ENCODE results near the gene TMPRSS2. TPM values are rescaled to one million over a fixed set of nuclear protein-coding genes. Genes with fewer than 3 reads are reported as not detected.

TMPRSS2 gene
- total and polyA plus RNA-seq, 5 donors: 0.05 TPM; not detected in 4

DNA sequence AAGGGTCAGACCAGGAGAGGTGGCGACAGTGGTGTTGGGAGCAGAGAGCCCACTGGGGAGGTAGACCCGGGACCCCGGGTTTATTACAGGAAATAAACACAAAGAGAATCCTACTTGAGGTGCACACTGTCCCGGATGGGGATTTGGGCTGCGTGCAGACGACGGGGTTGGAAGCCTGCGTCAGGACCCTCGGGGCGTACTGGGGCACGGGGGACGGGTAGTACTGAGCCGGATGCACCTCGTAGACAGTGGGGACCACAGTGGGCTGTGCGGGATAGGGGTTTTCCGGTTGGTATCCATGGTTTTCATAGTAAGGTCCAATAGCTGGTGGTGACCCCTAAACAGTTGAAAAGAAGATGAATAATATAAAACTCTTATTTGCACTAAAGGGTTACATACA lies 13.7 kb downstream of the TMPRSS2 start:
- Histone ChIP-seq H3K9me3 (ENCODE audit: control insufficient read depth, low read length) (no peaks in the 10 kb centered on the region), H3K27ac (ENCODE audit: low read length) (no peak overlapping the region), H3K4me1 (ENCODE audit: control insufficient read depth, insufficient read depth, low read length) (no peaks in the 10 kb centered on the region), H3K27me3 (ENCODE audit: control insufficient read depth, insufficient read depth) (no peaks in the 10 kb centered on the region), H3K4me3 (ENCODE audit: low read length) (no peak overlapping the region)
- no peak for DNase-seq
- ATAC-seq: peak in 1 of 2 donors; percentile 51
- intact Hi-C loops (cut with DNase I): loop anchor here in 1 of 4 donors (10.0 kb wide), 1 partner anchor 59 kb away; no protein-coding TSS in a partner anchor
- 96% methylated on average over 16 of the region's 16 CpGs for WGBS

DNA sequence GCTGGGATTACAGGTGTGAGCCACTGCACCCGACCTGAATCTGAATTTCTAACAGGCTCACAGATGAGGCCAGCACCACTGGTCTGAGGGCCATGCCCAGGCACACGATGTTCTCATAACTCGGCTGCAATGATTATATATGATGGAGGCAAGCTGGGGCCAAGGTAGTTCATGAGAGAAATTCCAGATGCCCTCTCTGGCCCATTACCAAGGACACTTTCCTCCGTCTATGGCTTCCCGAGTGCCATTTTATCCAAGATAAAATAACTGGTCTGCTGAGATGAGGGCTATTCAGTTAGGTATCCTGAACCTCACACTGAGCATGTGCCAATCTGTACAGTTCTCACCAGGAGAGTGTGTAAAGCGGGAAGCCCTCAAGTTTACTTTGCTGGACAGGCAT lies 16.5 kb downstream of the TMPRSS2 start:
- ATAC-seq (no peak), DNase-seq (no peak)
- H3K9me3 ChIP-seq (ENCODE audit: control insufficient read depth, low read length): no peaks in the 10 kb centered on the region
- intact Hi-C loops (cut with DNase I): loop anchor here in 1 of 4 donors (10.0 kb wide), 1 partner anchor 57 kb away; no protein-coding TSS in a partner anchor
- H3K27ac ChIP-seq (ENCODE audit: low read length): no peak overlapping the region
- whole genome bisulfite sequencing: 62% methylated on average over 6 of the region's 6 CpGs
- no peaks in the 10 kb centered on the region for H3K27me3 ChIP-seq (ENCODE audit: control insufficient read depth, insufficient read depth)
- no peak overlapping the region for H3K4me3 ChIP-seq (ENCODE audit: low read length)
- no peaks in the 10 kb centered on the region for H3K4me1 ChIP-seq (ENCODE audit: control insufficient read depth, insufficient read depth, low read length)

DNA sequence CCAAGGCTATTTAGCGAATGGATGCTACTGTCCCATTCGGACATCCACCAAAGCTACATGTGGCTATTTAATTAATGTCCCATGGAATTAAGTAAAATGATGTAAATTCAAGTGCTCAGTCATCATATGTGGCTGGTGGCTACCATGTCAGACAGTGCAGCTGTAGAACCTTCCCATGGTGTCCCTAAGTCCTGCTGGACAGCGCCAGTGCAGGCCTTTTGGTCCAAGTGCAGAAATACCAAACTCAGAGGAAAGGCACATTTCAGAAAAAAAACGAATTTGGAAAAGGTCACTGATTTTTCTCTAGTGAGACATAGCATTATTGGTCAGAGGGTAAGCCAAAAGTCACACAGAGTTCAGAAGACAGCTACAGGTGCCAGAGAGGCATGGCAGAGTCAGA lies 17.6 kb downstream of the TMPRSS2 start:
- 67% methylated on average over 4 of the region's 4 CpGs for WGBS
- intact Hi-C loops (cut with DNase I): loop anchor here in 1 of 4 donors (10.0 kb wide), 1 partner anchor 56 kb away; no protein-coding TSS in a partner anchor
- DNase-seq: no peak
- no peak overlapping the region for H3K27ac ChIP-seq (ENCODE audit: low read length)
- no peak overlapping the region for H3K4me3 ChIP-seq (ENCODE audit: low read length)
- no peaks in the 10 kb centered on the region for H3K9me3 ChIP-seq (ENCODE audit: control insufficient read depth, low read length)
- no peak for ATAC-seq
- no peaks in the 10 kb centered on the region for H3K4me1 ChIP-seq (ENCODE audit: control insufficient read depth, insufficient read depth, low read length)
- H3K27me3 ChIP-seq (ENCODE audit: control insufficient read depth, insufficient read depth): no peaks in the 10 kb centered on the region

DNA sequence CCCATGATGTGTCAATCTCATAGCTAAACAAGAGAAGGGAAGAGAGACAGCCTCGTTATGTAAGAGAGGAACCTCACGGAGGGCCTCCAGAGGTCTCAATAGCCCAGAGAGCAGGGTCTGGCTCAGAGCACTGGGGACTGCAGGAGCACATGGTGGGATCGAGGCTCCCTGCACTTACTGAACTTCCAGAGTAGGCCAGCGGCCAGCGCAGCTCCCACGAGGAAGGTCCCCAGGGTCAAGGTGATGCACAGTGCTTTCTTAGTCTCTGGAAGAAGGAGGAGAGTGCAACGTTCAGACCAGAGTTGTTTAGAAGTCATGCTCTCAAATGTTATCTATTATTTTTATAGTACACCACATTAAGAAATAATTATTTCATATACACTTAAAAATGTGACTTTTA lies 18.6 kb downstream of the TMPRSS2 start:
- Histone ChIP-seq H3K9me3 (ENCODE audit: control insufficient read depth, low read length) (no peaks in the 10 kb centered on the region), H3K27me3 (ENCODE audit: control insufficient read depth, insufficient read depth) (no peaks in the 10 kb centered on the region), H3K4me3 (ENCODE audit: low read length) (no peak overlapping the region), H3K4me1 (ENCODE audit: control insufficient read depth, insufficient read depth, low read length) (no peaks in the 10 kb centered on the region), H3K27ac (ENCODE audit: low read length) (no peak overlapping the region)
- no peak for DNase-seq
- WGBS: 72% methylated on average over 7 of the region's 7 CpGs
- ATAC-seq: no peak
- intact Hi-C loops (cut with DNase I): no loop called here

DNA sequence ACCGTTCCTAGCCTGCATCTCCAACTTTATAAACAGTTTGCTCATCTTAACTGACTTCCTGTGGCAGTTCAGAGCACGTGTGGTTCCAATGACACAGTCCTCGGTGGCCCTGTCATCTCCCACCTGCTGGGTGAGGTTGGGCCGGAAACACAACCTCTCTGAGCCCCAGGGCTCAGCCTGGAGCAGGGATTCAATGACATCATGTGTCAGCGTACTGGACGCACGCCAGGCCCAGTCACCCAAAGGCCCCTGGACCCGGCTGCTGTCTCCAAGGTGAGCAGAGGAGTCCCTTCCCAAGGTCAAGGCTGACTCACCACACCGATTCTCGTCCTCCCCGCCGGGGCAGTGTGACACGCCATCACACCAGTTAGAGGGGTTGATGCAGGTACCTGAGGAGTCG lies 19.9 kb downstream of the TMPRSS2 start:
- Histone ChIP-seq H3K4me3 (ENCODE audit: low read length) (no peak overlapping the region), H3K27me3 (ENCODE audit: control insufficient read depth, insufficient read depth) (no peaks in the 10 kb centered on the region), H3K27ac (ENCODE audit: low read length) (no peak overlapping the region), H3K9me3 (ENCODE audit: control insufficient read depth, low read length) (no peaks in the 10 kb centered on the region), H3K4me1 (ENCODE audit: control insufficient read depth, insufficient read depth, low read length) (no peaks in the 10 kb centered on the region)
- DNase-seq: no peak
- no peak for ATAC-seq
- WGBS: 90% methylated on average over 14 of the region's 14 CpGs
- intact Hi-C loops (cut with DNase I): no loop called here

DNA sequence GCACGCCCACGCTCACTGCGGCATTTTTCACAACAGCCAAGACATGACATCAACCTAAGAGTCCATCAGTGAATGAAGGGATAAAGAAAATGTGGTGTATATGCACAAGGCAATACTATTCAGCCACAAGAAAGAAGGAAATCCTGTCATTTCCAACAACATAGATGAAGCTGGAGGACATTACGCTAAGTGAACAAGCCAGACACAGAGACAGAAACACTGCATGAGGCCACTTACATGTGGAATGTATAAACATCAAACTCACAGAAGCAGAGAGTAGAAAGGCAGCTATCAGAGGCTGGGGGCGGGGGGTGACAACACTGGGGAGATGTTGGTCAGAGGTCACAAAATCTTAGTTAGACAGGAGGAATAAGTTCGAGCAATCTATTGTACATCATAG lies 20.9 kb downstream of the TMPRSS2 start:
- 83% methylated on average over 6 of the region's 6 CpGs for WGBS
- no peaks in the 10 kb centered on the region for H3K4me1 ChIP-seq (ENCODE audit: control insufficient read depth, insufficient read depth, low read length)
- intact Hi-C loops (cut with DNase I): no loop called here
- H3K9me3 ChIP-seq (ENCODE audit: control insufficient read depth, low read length): no peaks in the 10 kb centered on the region
- H3K27me3 ChIP-seq (ENCODE audit: control insufficient read depth, insufficient read depth): no peaks in the 10 kb centered on the region
- DNase-seq: no peak
- ATAC-seq: no peak
- no peak overlapping the region for H3K27ac ChIP-seq (ENCODE audit: low read length)
- no peak overlapping the region for H3K4me3 ChIP-seq (ENCODE audit: low read length)

DNA sequence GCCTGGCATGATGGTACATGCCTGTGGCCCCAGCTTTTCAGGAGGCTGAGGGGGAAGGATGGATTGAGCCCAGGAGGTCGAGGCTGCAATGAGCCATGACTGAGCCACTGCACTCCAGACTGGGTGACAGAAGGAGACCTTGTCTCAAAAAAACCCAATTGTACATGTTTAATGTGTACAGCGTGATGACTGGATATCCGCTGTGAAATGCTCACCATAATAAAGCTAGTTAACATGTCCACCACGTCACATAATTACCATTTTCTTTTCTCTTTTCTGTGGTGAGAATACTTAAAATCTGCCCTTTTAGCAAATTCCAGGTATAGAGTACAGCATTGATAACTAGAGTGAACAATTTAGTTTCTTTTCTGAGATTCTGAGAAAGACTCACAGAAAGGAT lies 24.0 kb downstream of the TMPRSS2 start:
- 88% methylated on average over 4 of the region's 4 CpGs for whole genome bisulfite sequencing

DNA sequence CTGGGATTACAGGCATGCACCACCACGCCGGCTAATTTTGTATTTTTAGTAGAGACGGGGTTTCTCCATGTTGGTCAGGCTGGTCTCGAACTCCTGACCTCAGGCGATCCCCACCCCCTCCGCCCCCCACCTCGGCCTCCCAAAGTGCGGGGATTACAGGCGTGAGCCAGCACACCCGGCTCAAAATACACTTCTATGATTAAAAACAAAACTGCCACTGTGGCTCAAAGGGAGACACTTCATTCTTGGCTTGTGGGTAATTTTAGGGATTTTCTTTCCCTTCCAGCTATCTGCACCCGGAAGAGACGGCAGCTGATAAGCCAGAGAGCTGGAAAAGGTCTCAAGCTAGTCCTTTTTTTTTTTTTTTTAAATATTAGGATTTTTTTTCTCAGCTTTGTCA lies 24.5 kb downstream of the TMPRSS2 start:
- no peak for DNase-seq
- intact Hi-C loops (cut with DNase I): no loop called here
- ATAC-seq: peak in 1 of 2 donors; percentile 28
- Histone ChIP-seq H3K4me3 (ENCODE audit: low read length) (no peak overlapping the region), H3K27ac (ENCODE audit: low read length) (no peak overlapping the region), H3K4me1 (ENCODE audit: control insufficient read depth, insufficient read depth, low read length) (no peaks in the 10 kb centered on the region), H3K27me3 (ENCODE audit: control insufficient read depth, insufficient read depth) (no peaks in the 10 kb centered on the region), H3K9me3 (ENCODE audit: control insufficient read depth, low read length) (no peaks in the 10 kb centered on the region)
- 53% methylated on average over 12 of the region's 12 CpGs for WGBS

More for the DNA sequence above, 24.0 kb downstream of the TMPRSS2 start:
- Histone ChIP-seq H3K27me3 (ENCODE audit: control insufficient read depth, insufficient read depth) (no peaks in the 10 kb centered on the region), H3K9me3 (ENCODE audit: control insufficient read depth, low read length) (no peaks in the 10 kb centered on the region), H3K4me1 (ENCODE audit: control insufficient read depth, insufficient read depth, low read length) (no peaks in the 10 kb centered on the region), H3K4me3 (ENCODE audit: low read length) (no peak overlapping the region), H3K27ac (ENCODE audit: low read length) (no peak overlapping the region)
- DNase-seq (no peak), ATAC-seq (no peak)
- intact Hi-C loops (cut with DNase I): no loop called here

DNA sequence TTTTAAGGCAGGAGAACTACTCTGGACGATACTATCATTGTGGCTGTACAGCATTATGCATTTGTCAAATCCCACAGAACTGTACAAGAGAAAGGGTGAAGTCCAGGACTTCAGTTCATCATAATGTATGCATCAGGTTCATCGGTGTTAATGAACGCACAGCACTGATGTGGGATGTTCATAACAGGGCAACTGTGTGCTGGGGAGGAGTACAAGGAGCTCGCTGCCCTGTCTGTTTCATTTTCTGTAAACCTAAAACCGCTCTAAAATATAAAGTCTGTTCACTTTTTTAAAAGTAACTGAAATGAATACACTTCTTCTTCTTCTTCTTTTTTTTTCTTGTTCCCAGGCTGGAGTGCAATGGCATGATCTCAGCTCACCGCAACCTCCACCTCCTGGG lies 25.0 kb downstream of the TMPRSS2 start:
- H3K27me3 ChIP-seq (ENCODE audit: control insufficient read depth, insufficient read depth): no peaks in the 10 kb centered on the region

DNA sequence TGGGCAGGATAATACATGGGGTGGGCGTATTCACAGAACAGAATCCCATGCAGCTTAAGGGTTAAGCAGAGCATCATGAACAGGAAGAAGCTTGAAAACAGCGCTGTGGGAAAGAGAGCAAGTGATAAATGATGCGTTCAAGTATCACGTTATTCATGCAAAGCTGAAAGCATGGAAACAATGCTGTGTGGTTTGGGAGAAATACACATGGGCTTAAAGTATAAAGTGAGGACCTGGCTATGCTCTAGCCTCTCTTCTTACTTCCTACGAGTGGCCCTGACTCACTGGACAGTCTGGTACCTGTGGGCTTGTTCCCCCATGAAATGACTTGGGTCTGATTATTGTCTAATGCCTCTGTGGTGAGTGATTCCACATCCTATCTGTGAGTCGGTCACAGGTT lies 25.7 kb downstream of the TMPRSS2 start:
- no peaks in the 10 kb centered on the region for H3K27me3 ChIP-seq (ENCODE audit: control insufficient read depth, insufficient read depth)
- no peaks in the 10 kb centered on the region for H3K9me3 ChIP-seq (ENCODE audit: control insufficient read depth, low read length)
- H3K4me1 ChIP-seq (ENCODE audit: control insufficient read depth, insufficient read depth, low read length): no peaks in the 10 kb centered on the region
- 33% methylated on average over 6 of the region's 6 CpGs for WGBS
- intact Hi-C loops (cut with DNase I): no loop called here
- no peak for ATAC-seq
- H3K4me3 ChIP-seq (ENCODE audit: low read length): no peak overlapping the region
- H3K27ac ChIP-seq (ENCODE audit: low read length): no peak overlapping the region
- DNase-seq: no peak

More for the DNA sequence above, 25.0 kb downstream of the TMPRSS2 start:
- 92% methylated on average over 6 of the region's 6 CpGs for WGBS
- no peak for DNase-seq
- no peak overlapping the region for H3K27ac ChIP-seq (ENCODE audit: low read length)
- intact Hi-C loops (cut with DNase I): no loop called here
- no peak overlapping the region for H3K4me3 ChIP-seq (ENCODE audit: low read length)
- ATAC-seq: no peak
- H3K4me1 ChIP-seq (ENCODE audit: control insufficient read depth, insufficient read depth, low read length): no peaks in the 10 kb centered on the region
- H3K9me3 ChIP-seq (ENCODE audit: control insufficient read depth, low read length): no peaks in the 10 kb centered on the region

DNA sequence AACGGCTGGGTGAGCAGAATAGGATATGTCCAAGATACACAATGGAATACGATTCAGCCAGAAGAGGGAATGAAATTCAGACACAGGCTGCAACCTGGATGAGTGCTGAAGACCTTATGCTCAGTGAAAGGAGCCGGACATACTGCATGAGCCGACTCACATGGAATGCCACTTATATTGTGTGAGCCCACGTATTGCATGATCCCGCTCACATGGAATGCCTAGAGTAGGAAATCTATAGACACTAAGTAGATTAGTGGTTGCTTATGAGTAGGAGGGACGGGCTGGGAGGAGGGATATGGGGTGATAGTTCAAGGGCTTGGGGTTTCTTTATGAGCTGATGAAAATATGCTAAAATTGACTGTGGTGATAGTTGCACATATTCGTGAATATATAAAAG lies 26.8 kb downstream of the TMPRSS2 start:
- ATAC-seq (no peak), DNase-seq (no peak)
- 70% methylated on average over 8 of the region's 8 CpGs for WGBS

DNA sequence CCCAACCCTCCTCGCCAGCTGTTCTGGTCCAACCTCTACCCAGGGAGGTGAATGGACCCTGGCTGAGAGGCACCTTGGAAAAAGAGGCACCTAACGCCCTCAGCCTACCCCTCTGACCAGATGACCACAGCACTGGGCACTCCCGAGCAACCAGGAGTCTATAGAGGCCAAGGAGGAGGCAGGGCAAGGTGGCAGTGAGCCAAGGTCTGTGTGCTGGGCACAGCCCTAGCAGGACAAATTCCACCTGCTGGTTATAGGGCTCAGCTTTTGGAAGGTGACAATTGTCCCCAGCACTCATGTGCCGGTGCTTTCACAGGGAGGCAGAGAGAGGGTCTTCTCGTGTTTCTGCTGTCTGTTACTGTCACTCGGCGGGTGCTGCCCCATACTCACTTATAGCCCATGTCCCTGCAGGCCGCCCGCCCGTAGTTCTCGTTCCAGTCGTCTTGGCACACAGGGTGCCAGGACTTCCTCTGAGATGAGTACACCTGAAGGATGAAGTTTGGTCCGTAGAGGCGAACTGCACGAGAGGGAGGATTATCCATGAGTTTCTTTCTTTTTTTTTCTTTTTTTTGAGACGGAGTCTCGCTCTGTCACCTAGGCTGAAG lies 27.8 kb downstream of the TMPRSS2 start:
- no peak overlapping the region for H3K27ac ChIP-seq (ENCODE audit: low read length)
- DNase-seq: no peak
- no peak for ATAC-seq

More for the DNA sequence above, 26.8 kb downstream of the TMPRSS2 start:
- intact Hi-C loops (cut with DNase I): no loop called here
- H3K27ac ChIP-seq (ENCODE audit: low read length): no peak overlapping the region
- H3K27me3 ChIP-seq (ENCODE audit: control insufficient read depth, insufficient read depth): no peaks in the 10 kb centered on the region
- H3K9me3 ChIP-seq (ENCODE audit: control insufficient read depth, low read length): no peaks in the 10 kb centered on the region
- no peaks in the 10 kb centered on the region for H3K4me1 ChIP-seq (ENCODE audit: control insufficient read depth, insufficient read depth, low read length)
- no peak overlapping the region for H3K4me3 ChIP-seq (ENCODE audit: low read length)

More for the DNA sequence above, 27.8 kb downstream of the TMPRSS2 start:
- no peaks in the 10 kb centered on the region for H3K4me1 ChIP-seq (ENCODE audit: control insufficient read depth, insufficient read depth, low read length)
- no peak overlapping the region for H3K4me3 ChIP-seq (ENCODE audit: low read length)
- intact Hi-C loops (cut with DNase I): no loop called here
- no peaks in the 10 kb centered on the region for H3K27me3 ChIP-seq (ENCODE audit: control insufficient read depth, insufficient read depth)
- H3K9me3 ChIP-seq (ENCODE audit: control insufficient read depth, low read length): no peaks in the 10 kb centered on the region
- WGBS: 83% methylated on average over 17 of the region's 17 CpGs

Data from right cardiac atrium (tissue), 5 donors.